ENCODE data around the gene SLC16A5.
A peak's percentile ranks its signal among the peaks of the same experiment; 100 is the strongest.

SLC16A5 gene

GRCh38 chr17:75098861-75099260 is 11.1 kb downstream of the SLC16A5 start:
- no peak overlapping the region for H3K4me3 ChIP-seq (ENCODE audit: insufficient read depth, low read depth, low read length, poor library complexity, severe bottlenecking)
- DNase-seq, result no peak
- H3K4me1 ChIP-seq (ENCODE audit: control insufficient read depth, insufficient read depth, low read length, poor library complexity, severe bottlenecking), result no peaks in the 10 kb centered on the region
- H3K9me3 ChIP-seq (ENCODE audit: control insufficient read depth, low read length), result no peaks in the 10 kb centered on the region
- no peaks in the 10 kb centered on the region for H3K27me3 ChIP-seq (replicated peaks; ENCODE audit: control insufficient read depth, insufficient read depth, low read length, poor library complexity, severe bottlenecking)
- peaks cover 4% of the 10 kb centered on the region for H3K36me3 ChIP-seq (ENCODE audit: control insufficient read depth, insufficient read depth, low read length)
- H3K27ac ChIP-seq (ENCODE audit: insufficient read depth, low read length, poor library complexity, severe bottlenecking), result no peak overlapping the region

- peaks cover 4% of the 10 kb centered on the region for H3K36me3 ChIP-seq (ENCODE audit: control insufficient read depth, insufficient read depth, low read length)
- DNase-seq, result no peak
These were observed 12.3 kb downstream of the SLC16A5 start for GRCh38 chr17:75099881-75100595.

GRCh38 chr17:75102385-75102821 is 14.6 kb downstream of the SLC16A5 start:
- Histone ChIP-seq H3K4me3 (ENCODE audit: insufficient read depth, low read depth, low read length, poor library complexity, severe bottlenecking) (no peak overlapping the region), H3K4me1 (ENCODE audit: control insufficient read depth, insufficient read depth, low read length, poor library complexity, severe bottlenecking) (no peaks in the 10 kb centered on the region), H3K27me3 (replicated peaks; ENCODE audit: control insufficient read depth, insufficient read depth, low read length, poor library complexity, severe bottlenecking) (no peaks in the 10 kb centered on the region), H3K36me3 (ENCODE audit: control insufficient read depth, insufficient read depth, low read length) (peaks cover 4% of the 10 kb centered on the region), H3K27ac (ENCODE audit: insufficient read depth, low read length, poor library complexity, severe bottlenecking) (no peak overlapping the region), H3K9me3 (ENCODE audit: control insufficient read depth, low read length) (no peaks in the 10 kb centered on the region)
- no peak for DNase-seq

More at GRCh38 chr17:75099881-75100595, 12.3 kb downstream of the SLC16A5 start:
- no peaks in the 10 kb centered on the region for H3K9me3 ChIP-seq (ENCODE audit: control insufficient read depth, low read length)
- no peak overlapping the region for H3K27ac ChIP-seq (ENCODE audit: insufficient read depth, low read length, poor library complexity, severe bottlenecking)
- no peaks in the 10 kb centered on the region for H3K27me3 ChIP-seq (replicated peaks; ENCODE audit: control insufficient read depth, insufficient read depth, low read length, poor library complexity, severe bottlenecking)
- H3K4me1 ChIP-seq (ENCODE audit: control insufficient read depth, insufficient read depth, low read length, poor library complexity, severe bottlenecking), result no peaks in the 10 kb centered on the region
- no peak overlapping the region for H3K4me3 ChIP-seq (ENCODE audit: insufficient read depth, low read depth, low read length, poor library complexity, severe bottlenecking)

- H3K36me3 ChIP-seq (ENCODE audit: control insufficient read depth, insufficient read depth, low read length), result peaks cover 4% of the 10 kb centered on the region
- no peaks in the 10 kb centered on the region for H3K4me1 ChIP-seq (ENCODE audit: control insufficient read depth, insufficient read depth, low read length, poor library complexity, severe bottlenecking)
- no peak for DNase-seq
- no peak overlapping the region for H3K27ac ChIP-seq (ENCODE audit: insufficient read depth, low read length, poor library complexity, severe bottlenecking)
- H3K27me3 ChIP-seq (replicated peaks; ENCODE audit: control insufficient read depth, insufficient read depth, low read length, poor library complexity, severe bottlenecking), result no peaks in the 10 kb centered on the region
- no peaks in the 10 kb centered on the region for H3K9me3 ChIP-seq (ENCODE audit: control insufficient read depth, low read length)
- no peak overlapping the region for H3K4me3 ChIP-seq (ENCODE audit: insufficient read depth, low read depth, low read length, poor library complexity, severe bottlenecking)
These were observed 16.1 kb downstream of the SLC16A5 start for GRCh38 chr17:75103601-75104554.

GRCh38 chr17:75105126-75106080 is 17.6 kb downstream of the SLC16A5 start:
- Histone ChIP-seq H3K4me3 (ENCODE audit: insufficient read depth, low read depth, low read length, poor library complexity, severe bottlenecking) (no peak overlapping the region), H3K4me1 (ENCODE audit: control insufficient read depth, insufficient read depth, low read length, poor library complexity, severe bottlenecking) (peaks cover 2% of the 10 kb centered on the region), H3K27me3 (replicated peaks; ENCODE audit: control insufficient read depth, insufficient read depth, low read length, poor library complexity, severe bottlenecking) (no peaks in the 10 kb centered on the region), H3K27ac (ENCODE audit: insufficient read depth, low read length, poor library complexity, severe bottlenecking) (no peak overlapping the region), H3K9me3 (ENCODE audit: control insufficient read depth, low read length) (no peaks in the 10 kb centered on the region), H3K36me3 (ENCODE audit: control insufficient read depth, insufficient read depth, low read length) (peaks cover 1% of the 10 kb centered on the region)
- no peak for DNase-seq

- Histone ChIP-seq H3K9me3 (ENCODE audit: control insufficient read depth, low read length) (no peaks in the 10 kb centered on the region), H3K27ac (ENCODE audit: insufficient read depth, low read length, poor library complexity, severe bottlenecking) (no peak overlapping the region), H3K4me3 (ENCODE audit: insufficient read depth, low read depth, low read length, poor library complexity, severe bottlenecking) (no peak overlapping the region), H3K36me3 (ENCODE audit: control insufficient read depth, insufficient read depth, low read length) (no peaks in the 10 kb centered on the region), H3K27me3 (replicated peaks; ENCODE audit: control insufficient read depth, insufficient read depth, low read length, poor library complexity, severe bottlenecking) (no peaks in the 10 kb centered on the region), H3K4me1 (ENCODE audit: control insufficient read depth, insufficient read depth, low read length, poor library complexity, severe bottlenecking) (peaks cover 12% of the 10 kb centered on the region)
- no peak for DNase-seq
These were observed 20.4 kb downstream of the SLC16A5 start for GRCh38 chr17:75108193-75108592.

GRCh38 chr17:75109046-75109406 is 21.3 kb downstream of the SLC16A5 start:
- Histone ChIP-seq H3K36me3 (ENCODE audit: control insufficient read depth, insufficient read depth, low read length) (no peaks in the 10 kb centered on the region), H3K27ac (ENCODE audit: insufficient read depth, low read length, poor library complexity, severe bottlenecking) (peak overlapping the region; percentile 62), H3K9me3 (ENCODE audit: control insufficient read depth, low read length) (no peaks in the 10 kb centered on the region), H3K27me3 (replicated peaks; ENCODE audit: control insufficient read depth, insufficient read depth, low read length, poor library complexity, severe bottlenecking) (no peaks in the 10 kb centered on the region), H3K4me3 (ENCODE audit: insufficient read depth, low read depth, low read length, poor library complexity, severe bottlenecking) (peak overlapping the region; percentile 84), H3K4me1 (ENCODE audit: control insufficient read depth, insufficient read depth, low read length, poor library complexity, severe bottlenecking) (peaks cover 12% of the 10 kb centered on the region)
- no peak for DNase-seq

- Histone ChIP-seq H3K4me3 (ENCODE audit: insufficient read depth, low read depth, low read length, poor library complexity, severe bottlenecking) (peak within 1 kb of the TSS; percentile 84), H3K27me3 (replicated peaks; ENCODE audit: control insufficient read depth, insufficient read depth, low read length, poor library complexity, severe bottlenecking) (no peaks in the 10 kb centered on the region), H3K27ac (ENCODE audit: insufficient read depth, low read length, poor library complexity, severe bottlenecking) (peak within 1 kb of the TSS; percentile 62), H3K4me1 (ENCODE audit: control insufficient read depth, insufficient read depth, low read length, poor library complexity, severe bottlenecking) (peaks cover 12% of the 10 kb centered on the region), H3K9me3 (ENCODE audit: control insufficient read depth, low read length) (no peaks in the 10 kb centered on the region), H3K36me3 (ENCODE audit: control insufficient read depth, insufficient read depth, low read length) (no peaks in the 10 kb centered on the region)
- DNase-seq, result peak; percentile 81 to 87 (median 83)
These were observed 21.9 kb downstream of the SLC16A5 start, which contains the start of gene ARMC7 for GRCh38 chr17:75109407-75110233. Gene ARMC7, plus strand, starts transcription at chr17:75109969. Its CDS starts 320 bp downstream, at chr17:75110289.

Measured in effector memory CD4-positive, alpha-beta T cell (primary cell).